SIG-M5 treated with dmso at 0.1 percent for 504 hours (cell line): ENCODE measurements around the gene SYT7.

Experiments
- DNase-seq: peaks from one replicate; lab custom pipeline; 2025; ENCODE audit not compliant: unreplicated experiment; lab: John Stamatoyannopoulos, UW

The SYT7 gene

GRCh38 chr11:61502522-61502921 is 78.4 kb downstream of the SYT7 start:
- DNase-seq = no peak

- no peak for DNase-seq
Measured at GRCh38 chr11:61499816-61500491, 80.9 kb downstream of the SYT7 start.

- no peak for DNase-seq
Measured at GRCh38 chr11:61498767-61499341, 82.0 kb downstream of the SYT7 start.

- no peak for DNase-seq
Measured at GRCh38 chr11:61497876-61498275, 83.0 kb downstream of the SYT7 start.

GRCh38 chr11:61497473-61497872 is 83.4 kb downstream of the SYT7 start:
- DNase-seq = no peak

- DNase-seq = no peak
Measured at GRCh38 chr11:61496602-61497400, 84.1 kb downstream of the SYT7 start.

GRCh38 chr11:61495801-61496601 is 84.9 kb downstream of the SYT7 start:
- DNase-seq = no peak

GRCh38 chr11:61494381-61494961 is 86.4 kb downstream of the SYT7 start:
- no peak for DNase-seq

- DNase-seq = no peak
Measured at GRCh38 chr11:61491736-61492395, 89.0 kb downstream of the SYT7 start.

- no peak for DNase-seq
Measured at GRCh38 chr11:61489833-61490721, 90.8 kb downstream of the SYT7 start.

- peak; percentile 35 for DNase-seq
Measured at GRCh38 chr11:61488651-61489291, 92.1 kb downstream of the SYT7 start.

- no peak for DNase-seq
Measured at GRCh38 chr11:61487342-61488025, 93.4 kb downstream of the SYT7 start.

GRCh38 chr11:61486779-61487178 is 94.1 kb downstream of the SYT7 start:
- DNase-seq = no peak

- no peak for DNase-seq
Measured at GRCh38 chr11:61486011-61486620, 94.8 kb downstream of the SYT7 start.

GRCh38 chr11:61485080-61485479 is 95.8 kb downstream of the SYT7 start:
- DNase-seq = no peak

GRCh38 chr11:61484541-61484940 is 96.3 kb downstream of the SYT7 start:
- DNase-seq = no peak

GRCh38 chr11:61482513-61482912 is 98.4 kb downstream of the SYT7 start:
- no peak for DNase-seq

GRCh38 chr11:61481806-61482205 is 99.1 kb downstream of the SYT7 start:
- DNase-seq = no peak
